ENCODE measurements around the gene APLNR. TPM values are rescaled to one million over a fixed set of nuclear protein-coding genes. Genes with fewer than 3 reads are reported as not detected.

APLNR gene
- total RNA-seq, 1 experiment from 2014 or later = not detected

DNA sequence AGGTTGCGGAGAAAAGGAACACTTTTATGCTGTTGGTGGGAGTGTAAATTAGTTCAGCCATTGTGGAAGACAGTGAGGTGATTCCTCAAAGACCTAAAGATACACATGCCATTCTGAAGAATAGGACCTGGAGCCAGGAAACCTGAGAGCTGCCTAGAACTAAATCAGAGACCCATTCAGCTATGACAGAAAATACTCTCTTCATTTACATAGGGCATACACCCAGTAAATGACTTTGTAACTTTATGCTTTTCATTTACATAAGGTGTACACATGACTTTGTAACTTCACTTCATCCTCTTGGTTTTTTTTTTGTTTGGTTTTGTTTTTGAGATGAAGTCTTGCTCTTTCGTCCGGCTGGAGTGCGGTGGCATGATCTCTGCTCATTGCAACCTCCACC lies 25.1 kb upstream of the APLNR start:
- Histone ChIP-seq H3K9me2 (ENCODE audit: insufficient read depth) (no peaks in the 10 kb centered on the region), H3K4me2 (ENCODE audit: low read length) (no peak overlapping the region), H3K9ac (ENCODE audit: low read length) (no peak overlapping the region), H3K9me3 (ENCODE audit: control insufficient read depth in 1 of 2, insufficient read depth in 1 of 2, low read depth in 1 of 2, low read length in 2 of 2) (no peaks in the 10 kb centered on the region), H3K27ac (ENCODE audit: low read depth, low read length) (no peak overlapping the region), H3K36me3 (ENCODE audit: control insufficient read depth in 1 of 2, insufficient read depth in 2 of 2, low read length in 2 of 2) (no peaks in the 10 kb centered on the region), H4K20me1 (ENCODE audit: insufficient read depth) (no peaks in the 10 kb centered on the region), H2AFZ (ENCODE audit: low read depth, low read length, poor library complexity, severe bottlenecking) (no peak overlapping the region), H3K4me1 (ENCODE audit: control insufficient read depth in 1 of 2, insufficient read depth in 2 of 2, low read length in 2 of 2) (no peaks in the 10 kb centered on the region), H3K79me2 (ENCODE audit: insufficient read depth, low read length) (no peaks in the 10 kb centered on the region), H3K27me3 (ENCODE audit: insufficient read depth, low read length) (no peaks in the 10 kb centered on the region; the same call in 1 of the 2 replicates), H3K4me3 (replicated peaks in 1 of 2; ENCODE audit: low read depth in 1 of 2, low read length in 2 of 2) (no peak overlapping the region)
- TF ChIP-seq ELF1 (IDR thresholded peaks at IDR 0.05; ENCODE audit: borderline replicate concordance, low read depth) = no peak
- no peak for TF ChIP-seq POLR2A (IDR thresholded peaks at IDR 0.05; ENCODE audit: borderline replicate concordance, extremely low read depth, insufficient read depth, insufficient read length)
- TF ChIP-seq ZFX (IDR thresholded peaks at IDR 0.05) = no peak
- no peak for TF ChIP-seq POLR2AphosphoS5 (IDR thresholded peaks at IDR 0.05; ENCODE audit: low read depth, low read length)
- no peak for TF ChIP-seq EZH2 (IDR thresholded peaks at IDR 0.05)
- TF ChIP-seq RAD21 (IDR thresholded peaks at IDR 0.05; ENCODE audit: low read depth) = no peak
- TF ChIP-seq, protein P1, sequence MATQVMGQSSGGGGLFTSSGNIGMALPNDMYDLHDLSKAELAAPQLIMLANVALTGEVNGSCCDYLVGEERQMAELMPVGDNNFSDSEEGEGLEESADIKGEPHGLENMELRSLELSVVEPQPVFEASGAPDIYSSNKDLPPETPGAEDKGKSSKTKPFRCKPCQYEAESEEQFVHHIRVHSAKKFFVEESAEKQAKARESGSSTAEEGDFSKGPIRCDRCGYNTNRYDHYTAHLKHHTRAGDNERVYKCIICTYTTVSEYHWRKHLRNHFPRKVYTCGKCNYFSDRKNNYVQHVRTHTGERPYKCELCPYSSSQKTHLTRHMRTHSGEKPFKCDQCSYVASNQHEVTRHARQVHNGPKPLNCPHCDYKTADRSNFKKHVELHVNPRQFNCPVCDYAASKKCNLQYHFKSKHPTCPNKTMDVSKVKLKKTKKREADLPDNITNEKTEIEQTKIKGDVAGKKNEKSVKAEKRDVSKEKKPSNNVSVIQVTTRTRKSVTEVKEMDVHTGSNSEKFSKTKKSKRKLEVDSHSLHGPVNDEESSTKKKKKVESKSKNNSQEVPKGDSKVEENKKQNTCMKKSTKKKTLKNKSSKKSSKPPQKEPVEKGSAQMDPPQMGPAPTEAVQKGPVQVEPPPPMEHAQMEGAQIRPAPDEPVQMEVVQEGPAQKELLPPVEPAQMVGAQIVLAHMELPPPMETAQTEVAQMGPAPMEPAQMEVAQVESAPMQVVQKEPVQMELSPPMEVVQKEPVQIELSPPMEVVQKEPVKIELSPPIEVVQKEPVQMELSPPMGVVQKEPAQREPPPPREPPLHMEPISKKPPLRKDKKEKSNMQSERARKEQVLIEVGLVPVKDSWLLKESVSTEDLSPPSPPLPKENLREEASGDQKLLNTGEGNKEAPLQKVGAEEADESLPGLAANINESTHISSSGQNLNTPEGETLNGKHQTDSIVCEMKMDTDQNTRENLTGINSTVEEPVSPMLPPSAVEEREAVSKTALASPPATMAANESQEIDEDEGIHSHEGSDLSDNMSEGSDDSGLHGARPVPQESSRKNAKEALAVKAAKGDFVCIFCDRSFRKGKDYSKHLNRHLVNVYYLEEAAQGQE (IDR thresholded peaks at IDR 0.05; ENCODE audit: low read depth) = no peak
- TF ChIP-seq SP1 (IDR thresholded peaks at IDR 0.05; ENCODE audit: low read depth) = no peak
- no peak for TF ChIP-seq EGR1 (IDR thresholded peaks at IDR 0.05; ENCODE audit: low read depth)
- TF ChIP-seq, protein P2, sequence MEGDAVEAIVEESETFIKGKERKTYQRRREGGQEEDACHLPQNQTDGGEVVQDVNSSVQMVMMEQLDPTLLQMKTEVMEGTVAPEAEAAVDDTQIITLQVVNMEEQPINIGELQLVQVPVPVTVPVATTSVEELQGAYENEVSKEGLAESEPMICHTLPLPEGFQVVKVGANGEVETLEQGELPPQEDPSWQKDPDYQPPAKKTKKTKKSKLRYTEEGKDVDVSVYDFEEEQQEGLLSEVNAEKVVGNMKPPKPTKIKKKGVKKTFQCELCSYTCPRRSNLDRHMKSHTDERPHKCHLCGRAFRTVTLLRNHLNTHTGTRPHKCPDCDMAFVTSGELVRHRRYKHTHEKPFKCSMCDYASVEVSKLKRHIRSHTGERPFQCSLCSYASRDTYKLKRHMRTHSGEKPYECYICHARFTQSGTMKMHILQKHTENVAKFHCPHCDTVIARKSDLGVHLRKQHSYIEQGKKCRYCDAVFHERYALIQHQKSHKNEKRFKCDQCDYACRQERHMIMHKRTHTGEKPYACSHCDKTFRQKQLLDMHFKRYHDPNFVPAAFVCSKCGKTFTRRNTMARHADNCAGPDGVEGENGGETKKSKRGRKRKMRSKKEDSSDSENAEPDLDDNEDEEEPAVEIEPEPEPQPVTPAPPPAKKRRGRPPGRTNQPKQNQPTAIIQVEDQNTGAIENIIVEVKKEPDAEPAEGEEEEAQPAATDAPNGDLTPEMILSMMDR (IDR thresholded peaks at IDR 0.05 in 2 of 3, conservative IDR thresholded peaks at IDR 0.05 in 1 of 3; ENCODE audit: borderline replicate concordance in 1 of 3, insufficient read depth in 1 of 3, low read depth in 2 of 3, low read length in 2 of 3) = no peak
- no peak for TF ChIP-seq TCF7L2 (IDR thresholded peaks at IDR 0.05; ENCODE audit: borderline replicate concordance, extremely low read depth, insufficient read depth, insufficient read length)
- TF ChIP-seq, protein P3, sequence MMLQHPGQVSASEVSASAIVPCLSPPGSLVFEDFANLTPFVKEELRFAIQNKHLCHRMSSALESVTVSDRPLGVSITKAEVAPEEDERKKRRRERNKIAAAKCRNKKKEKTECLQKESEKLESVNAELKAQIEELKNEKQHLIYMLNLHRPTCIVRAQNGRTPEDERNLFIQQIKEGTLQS (IDR thresholded peaks at IDR 0.05) = no peak
- RAD21 ChIA-PET (ENCODE audit: low non-redundant PET in 1 of 2, low total read pairs in 2 of 2, uncharacterized antibody in 2 of 2, unreplicated experiment in 2 of 2) = no interaction called here
- DNase-seq (ENCODE audit: low read depth, low spot score) (no peak), ATAC-seq (no peak)
- POLR2A ChIA-PET = no interaction called here
- intact Hi-C loops (cut with micrococcal nuclease) = loop anchor here (10.0 kb wide), 1 partner anchor 57 kb away; no protein-coding TSS in a partner anchor
- BruUV-seq (replicated peaks) = no TSS peak
- CTCF ChIA-PET = no interaction called here

Measured in HCT116 (cell line).